ENCODE data around the gene MAP6. TPM values are rescaled to one million over a fixed set of nuclear protein-coding genes. Genes with fewer than 3 reads are reported as not detected.
"Not testable (repeated sequence)": the region's sequence is repeated elsewhere in the genome, so short reads cannot be mapped to it uniquely, and the experiment has no call there.

MAP6 gene
- total RNA-seq, 1 donor from 2014 or later, result not detected

DNA sequence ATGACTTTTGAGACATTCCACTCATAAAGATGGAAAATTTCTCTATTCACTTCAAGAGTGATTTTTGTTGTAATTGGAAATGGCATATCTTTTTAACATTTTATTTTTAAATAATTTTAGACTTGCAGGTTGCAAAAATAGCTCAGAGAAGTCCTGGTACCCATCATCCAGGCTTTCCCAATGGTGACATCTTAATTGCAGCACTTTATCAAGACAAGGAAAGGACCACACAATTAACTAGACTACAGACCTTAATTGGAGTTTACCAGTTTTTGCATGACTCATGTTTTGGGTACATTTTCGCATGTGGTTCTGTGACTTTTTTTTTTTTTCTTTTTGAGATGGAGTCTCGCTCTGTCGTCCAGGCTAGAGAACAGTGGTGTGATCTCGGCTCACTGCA is 23.0 kb upstream of the MAP6 start:
- FAIRE-seq, result no peak
- no peak for DNase-seq (ENCODE audit: low read depth)

DNA sequence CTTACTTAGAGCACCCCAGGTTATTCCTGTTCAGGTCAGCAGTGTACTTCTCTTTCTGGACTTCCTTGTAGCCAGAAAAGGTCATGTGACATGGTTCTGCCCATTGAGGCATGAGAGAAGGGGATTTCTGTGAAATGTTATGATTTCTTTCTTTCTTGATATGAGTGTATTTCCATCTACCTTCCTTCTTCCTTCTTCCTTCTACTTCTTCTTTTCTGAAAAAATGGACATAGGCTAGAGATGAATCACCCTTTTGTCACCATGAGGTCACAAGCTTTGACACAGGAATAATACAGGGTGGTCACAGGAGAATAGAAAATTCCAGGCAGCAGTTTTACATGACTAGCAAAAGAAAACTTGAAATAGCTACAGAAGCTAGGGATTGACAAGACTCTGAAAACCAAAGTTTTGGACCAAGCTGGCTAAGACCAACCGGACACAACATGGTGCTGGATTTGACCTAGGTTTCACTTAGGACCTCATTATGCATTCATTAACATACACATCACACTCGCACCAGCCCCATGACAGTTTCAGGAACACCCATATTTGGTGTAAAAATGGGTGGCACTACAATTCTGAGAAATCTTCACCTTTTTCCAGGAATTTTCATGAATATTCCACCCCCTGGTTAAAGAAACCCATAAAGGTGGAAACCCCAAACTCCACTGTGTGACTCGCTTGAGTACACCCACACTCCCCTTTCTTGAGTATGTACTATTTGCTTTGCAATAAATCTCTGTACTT is 21.2 kb upstream of the MAP6 start:
- Histone ChIP-seq H3K36me3 (ENCODE audit: control insufficient read depth, insufficient read depth, low read length) (no peaks in the 10 kb centered on the region), H3K27me3 (ENCODE audit: control insufficient read depth, insufficient read depth, low read length) (peaks cover 5% of the 10 kb centered on the region), H3K4me3 (ENCODE audit: low read depth, low read length) (no peak overlapping the region)
- TF ChIP-seq, protein P1, sequence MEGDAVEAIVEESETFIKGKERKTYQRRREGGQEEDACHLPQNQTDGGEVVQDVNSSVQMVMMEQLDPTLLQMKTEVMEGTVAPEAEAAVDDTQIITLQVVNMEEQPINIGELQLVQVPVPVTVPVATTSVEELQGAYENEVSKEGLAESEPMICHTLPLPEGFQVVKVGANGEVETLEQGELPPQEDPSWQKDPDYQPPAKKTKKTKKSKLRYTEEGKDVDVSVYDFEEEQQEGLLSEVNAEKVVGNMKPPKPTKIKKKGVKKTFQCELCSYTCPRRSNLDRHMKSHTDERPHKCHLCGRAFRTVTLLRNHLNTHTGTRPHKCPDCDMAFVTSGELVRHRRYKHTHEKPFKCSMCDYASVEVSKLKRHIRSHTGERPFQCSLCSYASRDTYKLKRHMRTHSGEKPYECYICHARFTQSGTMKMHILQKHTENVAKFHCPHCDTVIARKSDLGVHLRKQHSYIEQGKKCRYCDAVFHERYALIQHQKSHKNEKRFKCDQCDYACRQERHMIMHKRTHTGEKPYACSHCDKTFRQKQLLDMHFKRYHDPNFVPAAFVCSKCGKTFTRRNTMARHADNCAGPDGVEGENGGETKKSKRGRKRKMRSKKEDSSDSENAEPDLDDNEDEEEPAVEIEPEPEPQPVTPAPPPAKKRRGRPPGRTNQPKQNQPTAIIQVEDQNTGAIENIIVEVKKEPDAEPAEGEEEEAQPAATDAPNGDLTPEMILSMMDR (IDR thresholded peaks at IDR 0.05; ENCODE audit: insufficient read depth, low read length, severe bottlenecking), result no peak
- peak; percentile 6 for DNase-seq (ENCODE audit: low read depth)
- no peak for FAIRE-seq

More for the DNA sequence above, 23.0 kb upstream of the MAP6 start:
- peaks cover 5% of the 10 kb centered on the region for H3K27me3 ChIP-seq (ENCODE audit: control insufficient read depth, insufficient read depth, low read length)
- TF ChIP-seq, protein P1 (IDR thresholded peaks at IDR 0.05; ENCODE audit: insufficient read depth, low read length, severe bottlenecking), result no peak
- no peak overlapping the region for H3K4me3 ChIP-seq (ENCODE audit: low read depth, low read length)
- no peaks in the 10 kb centered on the region for H3K36me3 ChIP-seq (ENCODE audit: control insufficient read depth, insufficient read depth, low read length)

DNA sequence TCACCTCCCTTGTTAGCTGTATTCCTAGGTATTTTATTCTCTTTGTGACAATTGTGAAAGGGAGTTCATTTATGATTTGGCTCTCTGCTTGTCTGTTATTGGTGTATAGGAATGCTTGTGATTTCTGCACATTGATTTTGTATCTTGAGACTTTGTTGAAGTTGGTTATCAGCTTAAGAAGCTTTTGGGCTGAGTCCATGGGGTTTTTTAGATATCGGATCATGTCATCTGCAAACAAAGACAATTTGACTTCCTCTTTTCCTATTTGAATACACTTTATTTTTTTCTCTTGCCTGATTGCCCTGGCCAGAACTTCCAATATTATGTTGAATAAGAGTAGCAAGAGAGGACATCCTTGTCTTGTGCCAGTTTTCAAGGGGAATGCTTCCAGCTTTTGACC is 15.0 kb upstream of the MAP6 start:
- H3K36me3 ChIP-seq (ENCODE audit: control insufficient read depth, insufficient read depth, low read length); DNase-seq (ENCODE audit: low read depth); H3K27me3 ChIP-seq (ENCODE audit: control insufficient read depth, insufficient read depth, low read length); H3K4me3 ChIP-seq (ENCODE audit: low read depth, low read length); FAIRE-seq: not testable (repeated sequence)

DNA sequence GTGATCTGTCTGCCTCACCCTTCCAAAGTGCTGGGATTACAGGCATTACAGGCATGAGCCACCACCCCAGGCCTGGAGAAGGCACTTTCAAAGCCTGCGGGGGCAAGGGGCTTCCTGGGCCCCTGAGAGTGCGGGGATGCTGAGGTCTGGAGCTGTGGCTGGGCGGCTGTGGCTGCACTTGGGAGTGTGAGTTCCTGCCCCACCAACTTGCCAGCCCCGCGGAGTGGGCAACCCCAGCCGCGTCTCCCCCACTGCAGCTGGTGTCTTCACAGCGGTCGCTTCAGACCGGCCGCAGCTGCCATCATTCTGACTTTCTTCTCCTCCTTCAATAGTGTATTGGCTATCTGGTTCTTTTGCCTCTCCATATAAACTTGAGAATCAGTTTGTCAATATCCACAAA is 10.7 kb upstream of the MAP6 start:
- H3K27me3 ChIP-seq (ENCODE audit: control insufficient read depth, insufficient read depth, low read length), result no peaks in the 10 kb centered on the region
- no peak for FAIRE-seq

DNA sequence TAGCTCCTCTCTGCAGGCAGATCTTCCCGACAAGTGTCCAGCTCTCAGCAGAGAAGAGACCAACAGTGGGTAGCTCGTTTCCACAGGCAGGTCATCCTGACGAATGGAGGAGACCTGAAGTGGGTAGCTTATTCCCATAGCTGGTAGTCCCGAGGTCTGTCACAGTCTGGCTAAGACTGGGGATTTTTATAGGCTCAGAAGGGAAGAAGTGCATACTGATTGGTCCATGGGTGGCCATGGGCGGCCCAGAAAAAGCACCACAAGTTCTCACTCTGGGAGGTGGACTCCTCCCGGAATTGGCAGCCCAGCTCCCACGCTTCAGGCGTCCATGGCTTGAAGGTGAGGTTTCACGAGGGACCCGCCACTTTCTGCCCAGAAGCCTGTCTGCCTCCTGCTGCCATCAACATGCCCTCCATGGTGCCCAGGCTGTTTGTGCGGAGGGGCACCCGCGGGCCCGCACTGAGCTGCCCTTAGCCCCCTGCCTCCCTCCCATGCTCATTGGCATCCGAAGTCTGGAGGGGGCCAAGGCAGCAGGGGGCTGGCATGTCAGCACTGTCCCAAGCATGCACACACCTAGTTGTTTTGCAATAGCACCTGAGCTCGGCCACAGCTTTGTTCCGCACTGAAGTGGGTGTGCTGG is 9.9 kb upstream of the MAP6 start:
- Histone ChIP-seq H3K4me3 (ENCODE audit: low read depth, low read length) (no peak overlapping the region), H3K36me3 (ENCODE audit: control insufficient read depth, insufficient read depth, low read length) (no peaks in the 10 kb centered on the region), H3K27me3 (ENCODE audit: control insufficient read depth, insufficient read depth, low read length) (no peaks in the 10 kb centered on the region)
- FAIRE-seq (peak; percentile 7), DNase-seq (ENCODE audit: low read depth) (no peak)
- TF ChIP-seq, protein P1 (IDR thresholded peaks at IDR 0.05; ENCODE audit: insufficient read depth, low read length, severe bottlenecking), result no peak

More for the DNA sequence above, 10.7 kb upstream of the MAP6 start:
- TF ChIP-seq, protein P1 (IDR thresholded peaks at IDR 0.05; ENCODE audit: insufficient read depth, low read length, severe bottlenecking), result no peak
- no peak overlapping the region for H3K4me3 ChIP-seq (ENCODE audit: low read depth, low read length)
- no peaks in the 10 kb centered on the region for H3K36me3 ChIP-seq (ENCODE audit: control insufficient read depth, insufficient read depth, low read length)
- DNase-seq (ENCODE audit: low read depth), result no peak

DNA sequence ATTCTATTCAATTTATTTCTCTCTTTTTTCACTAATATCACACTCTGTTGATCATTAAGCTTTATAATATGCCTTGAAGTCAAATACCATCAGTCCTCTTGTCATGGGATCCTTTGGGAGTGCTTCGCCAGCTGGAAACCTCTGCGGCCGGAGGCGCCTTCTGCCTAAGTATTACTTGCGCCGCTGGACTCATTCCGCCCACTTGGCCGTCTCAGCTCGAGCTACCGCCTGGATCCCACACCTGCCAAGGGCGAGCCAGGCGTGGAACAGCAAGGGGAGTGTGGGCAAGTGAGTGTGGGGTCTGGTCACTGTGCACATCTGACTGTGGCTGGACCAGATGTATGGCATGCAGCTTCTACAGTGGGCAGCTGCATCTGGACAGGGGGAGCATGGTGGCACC is 9.1 kb upstream of the MAP6 start:
- FAIRE-seq (no peak), DNase-seq (ENCODE audit: low read depth) (no peak)
- TF ChIP-seq, protein P1 (IDR thresholded peaks at IDR 0.05; ENCODE audit: insufficient read depth, low read length, severe bottlenecking), result no peak
- Histone ChIP-seq H3K36me3 (ENCODE audit: control insufficient read depth, insufficient read depth, low read length) (no peaks in the 10 kb centered on the region), H3K4me3 (ENCODE audit: low read depth, low read length) (no peak overlapping the region), H3K27me3 (ENCODE audit: control insufficient read depth, insufficient read depth, low read length) (no peaks in the 10 kb centered on the region)
